HUES64 (cell line): ENCODE results near the gene CACNA1S.

Source experiments
- H3K27ac ChIP-seq: 2 replicates; pipeline ENCODE4 v1.7.0; 2013; ENCODE audit warnings: low read depth, low read length, inconsistent platforms
- H3K27me3 ChIP-seq: 2 replicates; pipeline ENCODE4 v1.6.1; 2013; ENCODE audit warnings: mild to moderate bottlenecking, low read length; ENCODE audit not compliant: insufficient read depth
- H3K36me3 ChIP-seq: 2 replicates; pipeline ENCODE4 v1.6.1; 2013; ENCODE audit warnings: mild to moderate bottlenecking, low read length; ENCODE audit not compliant: insufficient read depth
- H3K4me1 ChIP-seq: 2 replicates; pipeline ENCODE4 v1.6.1; 2013; ENCODE audit warnings: mild to moderate bottlenecking, low read length, moderate library complexity; ENCODE audit not compliant: insufficient read depth
- H3K4me3 ChIP-seq: 2 replicates; pipeline ENCODE4 v1.5.1; 2013; ENCODE audit warnings: mild to moderate bottlenecking, low read length, moderate library complexity
- H3K9ac ChIP-seq: 2 replicates; pipeline ENCODE4 v1.6.1; 2013; ENCODE audit warnings: mild to moderate bottlenecking, low read depth, low read length
- H3K9me3 ChIP-seq: 2 replicates; pipeline ENCODE4 v1.6.1; 2013; ENCODE audit warnings: low read depth, low read length; ENCODE audit not compliant: insufficient read depth
- WGBS: fragments of 150-250, 120-280 bp; methylation state at CpG from one replicate; pipeline ENCODE4 v1.1.7; 2013; ENCODE audit warnings: missing lambda C conversion rate; 5-methylcytosine and 5-hydroxymethylcytosine counted together

CACNA1S gene

GRCh38 chr1:200991097-200991614, 121.1 kb downstream of the CACNA1S start:
- Histone ChIP-seq H3K27me3 (no peaks in the 10 kb centered on the region), H3K4me3 (no peak overlapping the region), H3K36me3 (peaks cover 35% of the 10 kb centered on the region), H3K9me3 (no peaks in the 10 kb centered on the region), H3K9ac (no peak overlapping the region), H3K4me1 (no peaks in the 10 kb centered on the region), H3K27ac (no peak overlapping the region)
- 95% methylated on average over 10 of the region's 10 CpGs for WGBS

DNA sequence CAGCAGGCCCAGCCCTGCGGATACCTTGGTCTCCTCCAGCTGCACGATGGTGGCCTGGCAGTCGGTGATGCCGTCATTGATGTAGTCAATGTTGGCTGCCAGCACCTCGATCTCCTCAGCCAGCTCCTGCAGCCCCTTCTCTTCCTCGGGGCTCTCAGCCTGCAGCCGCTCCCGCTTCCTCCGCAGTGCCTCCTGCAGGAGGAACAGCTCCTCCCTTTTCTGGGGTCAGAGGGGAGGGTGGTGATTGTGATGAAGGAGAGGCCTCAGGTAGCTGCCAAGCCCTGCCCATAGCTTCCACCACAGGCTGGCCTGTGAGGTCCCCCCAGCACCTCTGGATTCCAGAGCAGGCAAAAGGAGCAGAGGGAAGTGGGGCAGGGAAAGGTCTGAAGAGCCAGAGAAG, 122.1 kb downstream of the CACNA1S start:
- Histone ChIP-seq H3K4me3 (no peak overlapping the region), H3K9ac (no peak overlapping the region), H3K27ac (no peak overlapping the region), H3K9me3 (no peaks in the 10 kb centered on the region), H3K36me3 (peaks cover 34% of the 10 kb centered on the region), H3K4me1 (no peaks in the 10 kb centered on the region), H3K27me3 (no peaks in the 10 kb centered on the region)
- WGBS = 89% methylated on average over 9 of the region's 9 CpGs
